Mucosa of stomach (tissue), 1 donor: ENCODE measurements around the gene USO1.

Experiments used
- H3K27me3 ChIP-seq: one replicate; pipeline ENCODE4 v1.7.0; 2013; ENCODE audit warnings: mild to moderate bottlenecking, low read length; ENCODE audit not compliant: control insufficient read depth, insufficient read depth
- H3K36me3 ChIP-seq: one replicate; pipeline ENCODE4 v1.7.0; 2013; ENCODE audit warnings: low read length; ENCODE audit not compliant: control insufficient read depth, insufficient read depth
- H3K4me1 ChIP-seq: one replicate; pipeline ENCODE4 v1.7.0; 2013; ENCODE audit warnings: mild to moderate bottlenecking, low read length; ENCODE audit not compliant: control insufficient read depth, insufficient read depth
- H3K4me3 ChIP-seq: one replicate; pipeline ENCODE4 v1.7.0; 2013; ENCODE audit warnings: low read length
- H3K9ac ChIP-seq: one replicate; pipeline ENCODE4 v1.7.0; 2013; ENCODE audit warnings: mild to moderate bottlenecking, low read length, moderate library complexity
- H3K9me3 ChIP-seq: one replicate; pipeline ENCODE4 v1.7.0; 2013; ENCODE audit warnings: mild to moderate bottlenecking, low read length, moderate library complexity; ENCODE audit not compliant: control insufficient read depth
- donor health status: Pancreatic carcinoma.

The USO1 gene

DNA sequence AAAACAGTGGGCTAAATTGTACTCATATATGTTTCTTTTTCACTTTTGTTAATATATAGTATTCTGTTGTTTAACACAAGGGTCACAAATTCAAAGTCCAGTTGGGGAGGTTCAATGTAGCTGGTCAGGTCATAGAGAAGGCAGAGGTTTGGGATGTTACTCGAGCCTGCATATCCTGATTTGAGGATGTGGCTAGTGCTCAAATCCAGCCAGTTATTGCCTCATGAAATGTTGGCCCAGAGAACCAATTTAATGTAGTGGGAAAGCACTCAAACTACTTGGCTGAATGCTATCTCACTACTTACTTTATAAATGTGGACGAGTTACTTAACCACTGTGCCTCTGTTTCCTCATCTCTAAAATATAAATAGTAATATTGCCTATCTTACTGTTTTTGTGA lies 12.5 kb downstream of the USO1 start:
- H3K27me3 ChIP-seq = no peaks in the 10 kb centered on the region
- no peaks in the 10 kb centered on the region for H3K4me1 ChIP-seq
- H3K36me3 ChIP-seq = no peaks in the 10 kb centered on the region
- H3K9ac ChIP-seq = no peak overlapping the region
- H3K9me3 ChIP-seq = no peaks in the 10 kb centered on the region
- H3K4me3 ChIP-seq = no peak overlapping the region

DNA sequence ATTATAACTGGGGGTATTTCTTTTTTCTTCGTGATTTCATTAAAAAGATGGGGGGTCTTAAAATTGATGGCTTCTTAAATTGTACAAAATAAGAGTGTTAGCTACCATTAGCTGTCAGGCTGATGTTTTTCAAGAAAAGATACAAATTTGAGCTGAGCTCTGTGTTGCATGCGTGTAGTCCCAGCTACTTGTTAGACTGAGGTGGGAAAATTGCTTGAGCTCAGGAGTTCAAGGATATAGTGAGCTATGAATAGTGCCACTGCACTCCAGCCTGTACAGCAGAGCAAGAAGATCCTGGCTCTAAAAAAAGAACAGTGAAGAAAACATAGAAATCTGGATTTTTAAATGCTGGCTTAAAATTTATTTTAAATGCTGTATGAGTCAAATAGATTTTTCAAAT lies 13.0 kb downstream of the USO1 start:
- no peak overlapping the region for H3K4me3 ChIP-seq
- no peaks in the 10 kb centered on the region for H3K9me3 ChIP-seq
- H3K9ac ChIP-seq = no peak overlapping the region
- H3K36me3 ChIP-seq = no peaks in the 10 kb centered on the region
- H3K4me1 ChIP-seq = no peaks in the 10 kb centered on the region
- H3K27me3 ChIP-seq = no peaks in the 10 kb centered on the region

DNA sequence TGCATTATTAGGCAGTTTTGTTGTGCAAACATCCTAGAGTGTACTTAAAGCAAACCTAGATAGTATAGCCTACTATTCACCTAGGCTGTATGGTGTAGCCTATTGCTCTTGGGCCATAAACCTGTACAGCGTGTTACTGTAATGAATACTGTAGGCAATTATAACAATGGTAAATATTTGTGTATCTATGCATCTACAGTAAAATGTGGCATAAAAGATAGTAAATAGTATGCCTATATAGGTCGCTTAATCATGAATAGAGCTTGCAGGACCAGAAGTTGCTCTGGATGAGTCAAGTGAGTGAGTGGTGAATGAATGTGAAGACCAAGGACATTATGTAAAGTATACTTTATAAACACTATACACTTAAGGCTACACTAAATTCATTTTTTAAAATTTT lies 16.6 kb downstream of the USO1 start:
- H3K27me3 ChIP-seq = no peaks in the 10 kb centered on the region
- no peaks in the 10 kb centered on the region for H3K9me3 ChIP-seq
- H3K4me3 ChIP-seq = no peak overlapping the region
- no peaks in the 10 kb centered on the region for H3K36me3 ChIP-seq
- H3K9ac ChIP-seq = no peak overlapping the region
- H3K4me1 ChIP-seq = peaks cover 6% of the 10 kb centered on the region

DNA sequence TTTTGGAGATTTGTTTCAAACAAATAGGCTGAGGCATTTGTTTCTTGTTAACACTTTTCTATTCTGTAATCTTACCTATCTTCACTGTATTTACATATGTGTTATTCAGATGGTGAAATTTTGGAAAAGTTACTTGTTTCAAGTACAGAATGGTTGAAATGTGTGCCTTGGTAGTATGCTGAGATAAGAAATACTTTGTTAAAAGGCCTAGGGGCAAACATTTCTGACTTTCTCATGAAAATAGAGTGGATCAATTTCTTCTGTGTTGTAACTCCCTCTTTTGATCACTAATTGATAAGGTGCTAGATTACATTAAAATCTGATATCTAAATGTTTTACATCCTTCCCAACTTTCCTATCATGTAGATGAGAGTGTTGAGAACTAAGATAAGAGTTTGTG lies 18.1 kb downstream of the USO1 start:
- Histone ChIP-seq H3K9me3 (no peaks in the 10 kb centered on the region), H3K9ac (no peak overlapping the region), H3K4me3 (no peak overlapping the region), H3K4me1 (peaks cover 6% of the 10 kb centered on the region), H3K27me3 (no peaks in the 10 kb centered on the region), H3K36me3 (no peaks in the 10 kb centered on the region)

DNA sequence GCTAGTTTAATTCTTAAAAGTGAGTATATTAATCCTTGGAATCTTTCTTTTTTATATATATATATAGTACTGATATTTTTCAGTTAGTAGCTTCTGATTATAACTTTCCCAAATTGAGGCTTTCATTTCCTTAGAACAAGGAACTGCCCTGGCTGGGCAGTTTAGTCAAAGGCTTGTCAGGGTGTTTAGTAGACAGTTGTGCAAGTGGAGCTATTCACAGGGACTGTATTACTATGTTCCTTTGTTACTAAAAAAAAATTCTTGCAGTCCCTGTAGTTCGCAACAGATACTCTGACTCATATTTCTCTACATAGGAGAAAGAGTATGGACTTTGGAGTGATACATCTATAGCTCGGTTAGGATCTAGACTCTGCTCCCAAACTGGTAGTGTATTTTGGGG lies 20.8 kb downstream of the USO1 start:
- Histone ChIP-seq H3K4me3 (no peak overlapping the region), H3K9me3 (no peaks in the 10 kb centered on the region), H3K36me3 (no peaks in the 10 kb centered on the region), H3K27me3 (no peaks in the 10 kb centered on the region), H3K4me1 (peaks cover 6% of the 10 kb centered on the region), H3K9ac (no peak overlapping the region)

- Histone ChIP-seq H3K36me3 (no peaks in the 10 kb centered on the region), H3K9me3 (no peaks in the 10 kb centered on the region), H3K4me3 (no peak overlapping the region), H3K4me1 (peaks cover 6% of the 10 kb centered on the region), H3K27me3 (no peaks in the 10 kb centered on the region), H3K9ac (no peak overlapping the region)
These were observed 21.4 kb downstream of the USO1 start for GRCh38 chr4:75745721-75746199.

GRCh38 chr4:75752637-75753036 lies 28.3 kb downstream of the USO1 start:
- Histone ChIP-seq H3K9me3 (no peaks in the 10 kb centered on the region), H3K36me3 (peaks cover 5% of the 10 kb centered on the region), H3K27me3 (no peaks in the 10 kb centered on the region), H3K9ac (no peak overlapping the region), H3K4me1 (no peaks in the 10 kb centered on the region), H3K4me3 (no peak overlapping the region)

GRCh38 chr4:75769036-75769435 lies 44.7 kb downstream of the USO1 start:
- H3K36me3 ChIP-seq = no peaks in the 10 kb centered on the region

DNA sequence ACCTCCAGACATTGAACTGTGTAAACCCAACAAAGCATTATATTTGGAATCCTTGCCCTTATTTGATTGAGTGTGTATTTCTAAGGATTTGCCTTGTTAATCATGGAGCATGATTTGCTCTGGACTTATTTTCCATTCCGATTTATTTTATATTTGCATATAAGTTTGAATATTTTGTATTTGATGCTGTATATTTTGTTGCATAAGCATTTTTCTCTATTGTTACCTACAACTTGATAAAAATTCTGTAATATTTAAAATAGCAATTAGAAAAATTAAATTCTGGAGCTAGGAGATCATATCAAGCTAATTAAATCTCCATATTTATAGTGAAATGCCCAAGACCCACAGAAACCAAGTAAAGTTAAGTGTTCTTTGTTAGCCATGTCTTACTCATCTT lies 47.2 kb downstream of the USO1 start:
- Histone ChIP-seq H3K4me3 (no peak overlapping the region), H3K9ac (no peak overlapping the region), H3K36me3 (peaks cover 5% of the 10 kb centered on the region), H3K9me3 (no peaks in the 10 kb centered on the region), H3K27me3 (no peaks in the 10 kb centered on the region), H3K4me1 (no peaks in the 10 kb centered on the region)

More at GRCh38 chr4:75769036-75769435, 44.7 kb downstream of the USO1 start:
- Histone ChIP-seq H3K9ac (no peak overlapping the region), H3K4me3 (no peak overlapping the region), H3K4me1 (no peaks in the 10 kb centered on the region), H3K9me3 (no peaks in the 10 kb centered on the region), H3K27me3 (no peaks in the 10 kb centered on the region)

- H3K27me3 ChIP-seq = no peaks in the 10 kb centered on the region
- H3K36me3 ChIP-seq = peaks cover 11% of the 10 kb centered on the region
These were observed 53.2 kb downstream of the USO1 start for GRCh38 chr4:75777589-75777988.

GRCh38 chr4:75779105-75779757 lies 54.9 kb downstream of the USO1 start:
- Histone ChIP-seq H3K4me3 (no peak overlapping the region), H3K9me3 (no peaks in the 10 kb centered on the region), H3K9ac (no peak overlapping the region), H3K36me3 (peaks cover 11% of the 10 kb centered on the region), H3K4me1 (no peaks in the 10 kb centered on the region), H3K27me3 (no peaks in the 10 kb centered on the region)

More at GRCh38 chr4:75777589-75777988, 53.2 kb downstream of the USO1 start:
- H3K9me3 ChIP-seq = no peaks in the 10 kb centered on the region
- no peak overlapping the region for H3K4me3 ChIP-seq
- no peaks in the 10 kb centered on the region for H3K4me1 ChIP-seq
- no peak overlapping the region for H3K9ac ChIP-seq

- Histone ChIP-seq H3K36me3 (peaks cover 5% of the 10 kb centered on the region), H3K9me3 (no peaks in the 10 kb centered on the region), H3K9ac (no peak overlapping the region), H3K4me3 (no peak overlapping the region), H3K27me3 (no peaks in the 10 kb centered on the region), H3K4me1 (no peaks in the 10 kb centered on the region)
These were observed 56.9 kb downstream of the USO1 start for GRCh38 chr4:75781305-75781704.

GRCh38 chr4:75786526-75786925 lies 62.1 kb downstream of the USO1 start:
- H3K9ac ChIP-seq = no peak overlapping the region
- no peak overlapping the region for H3K4me3 ChIP-seq
- H3K27me3 ChIP-seq = no peaks in the 10 kb centered on the region
- no peaks in the 10 kb centered on the region for H3K9me3 ChIP-seq
- H3K36me3 ChIP-seq = no peaks in the 10 kb centered on the region
- no peaks in the 10 kb centered on the region for H3K4me1 ChIP-seq
